Measurements from ENCODE around the gene HSPA12A. TPM values are rescaled to one million over a fixed set of nuclear protein-coding genes. Genes with fewer than 3 reads are reported as not detected.

The HSPA12A gene
- total RNA-seq, 1 experiment from 2014 or later, result 2.4 TPM

- intact Hi-C loops (cut with micrococcal nuclease; ENCODE audit: unreplicated experiment), result no loop called here
- Mint-ChIP-seq H3K27me3 (ENCODE audit: unreplicated experiment) (peaks cover 59% of the 10 kb centered on the region), H3K27ac (ENCODE audit: unreplicated experiment) (no peak overlapping the region), H3K4me3 (ENCODE audit: low read depth, unreplicated experiment) (no peak overlapping the region), H3K4me1 (ENCODE audit: low read depth, unreplicated experiment) (no peaks in the 10 kb centered on the region), H3K36me3 (ENCODE audit: insufficient read depth, unreplicated experiment) (peaks cover 5% of the 10 kb centered on the region), H3K9me3 (ENCODE audit: low read depth, unreplicated experiment) (no peaks in the 10 kb centered on the region)
- DNase-seq, result no peak
- no TSS peak for BruUV-seq (replicated peaks)
- CTCF ChIA-PET, result interaction anchor here (1.0 kb wide), 1 partner anchor 427 kb away, joined by 4 read pairs; no protein-coding TSS in a partner anchor
- no peak for TF ChIP-seq CTCF (IDR thresholded peaks at IDR 0.05; ENCODE audit: unreplicated experiment)
Observed at GRCh38 chr10:116748041-116748440, 5.7 kb upstream of the HSPA12A start.

GRCh38 chr10:116747325-116747724, 5.0 kb upstream of the HSPA12A start:
- Mint-ChIP-seq H3K9me3 (ENCODE audit: low read depth, unreplicated experiment) (no peaks in the 10 kb centered on the region), H3K4me3 (ENCODE audit: low read depth, unreplicated experiment) (no peak overlapping the region), H3K27ac (ENCODE audit: unreplicated experiment) (no peak overlapping the region), H3K36me3 (ENCODE audit: insufficient read depth, unreplicated experiment) (peaks cover 5% of the 10 kb centered on the region), H3K27me3 (ENCODE audit: unreplicated experiment) (peaks cover 53% of the 10 kb centered on the region), H3K4me1 (ENCODE audit: low read depth, unreplicated experiment) (no peaks in the 10 kb centered on the region)
- no TSS peak for BruUV-seq (replicated peaks)
- intact Hi-C loops (cut with micrococcal nuclease; ENCODE audit: unreplicated experiment), result no loop called here
- CTCF ChIA-PET, result interaction anchor here (1.0 kb wide), 1 partner anchor 427 kb away, joined by 4 read pairs; no protein-coding TSS in a partner anchor
- no peak for DNase-seq
- no peak for TF ChIP-seq CTCF (IDR thresholded peaks at IDR 0.05; ENCODE audit: unreplicated experiment)

- no peaks in the 10 kb centered on the region for H3K4me1 Mint-ChIP-seq (ENCODE audit: low read depth, unreplicated experiment)
- intact Hi-C loops (cut with micrococcal nuclease; ENCODE audit: unreplicated experiment), result no loop called here
- no peak for TF ChIP-seq CTCF (IDR thresholded peaks at IDR 0.05; ENCODE audit: unreplicated experiment)
- H3K4me3 Mint-ChIP-seq (ENCODE audit: low read depth, unreplicated experiment), result no peak overlapping the region
- H3K36me3 Mint-ChIP-seq (ENCODE audit: insufficient read depth, unreplicated experiment), result peaks cover 5% of the 10 kb centered on the region
- no peak overlapping the region for H3K27ac Mint-ChIP-seq (ENCODE audit: unreplicated experiment)
- no TSS peak for BruUV-seq (replicated peaks)
- no peaks in the 10 kb centered on the region for H3K9me3 Mint-ChIP-seq (ENCODE audit: low read depth, unreplicated experiment)
- H3K27me3 Mint-ChIP-seq (ENCODE audit: unreplicated experiment), result peaks cover 39% of the 10 kb centered on the region
- no peak for DNase-seq
- CTCF ChIA-PET, result no interaction called here
Observed at GRCh38 chr10:116744885-116745284, 2.5 kb upstream of the HSPA12A start.

GRCh38 chr10:116744163-116744753, 1.9 kb upstream of the HSPA12A start:
- no peaks in the 10 kb centered on the region for H3K9me3 Mint-ChIP-seq (ENCODE audit: low read depth, unreplicated experiment)
- no peak overlapping the region for H3K27ac Mint-ChIP-seq (ENCODE audit: unreplicated experiment)
- CTCF ChIA-PET, result no interaction called here
- no peak overlapping the region for H3K4me3 Mint-ChIP-seq (ENCODE audit: low read depth, unreplicated experiment)
- no peak for DNase-seq
- no peak for TF ChIP-seq CTCF (IDR thresholded peaks at IDR 0.05; ENCODE audit: unreplicated experiment)
- intact Hi-C loops (cut with micrococcal nuclease; ENCODE audit: unreplicated experiment), result no loop called here
- BruUV-seq (replicated peaks), result no TSS peak
- no peaks in the 10 kb centered on the region for H3K4me1 Mint-ChIP-seq (ENCODE audit: low read depth, unreplicated experiment)
- H3K36me3 Mint-ChIP-seq (ENCODE audit: insufficient read depth, unreplicated experiment), result peaks cover 5% of the 10 kb centered on the region
- peaks cover 42% of the 10 kb centered on the region for H3K27me3 Mint-ChIP-seq (ENCODE audit: unreplicated experiment)
